Epithelial cell of prostate (primary cell): ENCODE data around the gene CARD8.
A peak's percentile ranks its signal among the peaks of the same experiment; 100 is the strongest.
"Not testable (repeated sequence)": the region's sequence is repeated elsewhere in the genome, so short reads cannot be mapped to it uniquely, and the experiment has no call there.

ENCODE experiments used
- DNase-seq: peaks from one replicate; pipeline ENCODE4 v3.0.0-alpha.2; 2011; ENCODE audit warnings: low read depth, low spot score
- H3K27ac ChIP-seq: fragments of 450-650 bp; 2 replicates; pipeline ENCODE4 v1.5.1; 2017; ENCODE audit warnings: mild to moderate bottlenecking

CARD8 gene

GRCh38 chr19:48255376-48256303 lies at the start of gene CARD8:
TSS of gene CARD8 (minus strand) at chr19:48255912. CDS start at chr19:48241020, 14,892 bp downstream.
- H3K27ac ChIP-seq: peak within 1 kb of the TSS; percentile 93
- DNase-seq: peak; percentile 73

DNA sequence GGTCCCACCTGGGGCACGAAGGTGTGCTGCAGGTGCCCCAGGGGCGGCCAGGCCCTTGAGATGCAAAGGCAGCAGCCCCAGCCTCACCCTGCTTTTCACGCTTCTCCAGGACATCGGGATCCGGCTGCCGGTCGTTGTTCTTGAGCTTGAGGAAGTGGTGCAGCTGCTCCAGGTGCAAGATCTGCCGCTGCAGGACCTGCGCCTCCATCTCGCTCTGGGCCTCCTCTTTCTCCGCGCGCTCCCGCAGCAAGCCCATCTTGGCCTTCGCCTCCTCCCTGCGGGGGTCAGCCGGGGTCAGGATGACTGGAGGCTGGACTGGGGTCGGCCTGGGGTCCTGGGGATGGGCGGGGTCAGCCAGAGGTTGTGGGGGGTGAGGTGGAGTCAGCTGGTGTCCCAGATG lies 48.2 kb upstream of the CARD8 start:
- no peak overlapping the region for H3K27ac ChIP-seq
- no peak for DNase-seq

DNA sequence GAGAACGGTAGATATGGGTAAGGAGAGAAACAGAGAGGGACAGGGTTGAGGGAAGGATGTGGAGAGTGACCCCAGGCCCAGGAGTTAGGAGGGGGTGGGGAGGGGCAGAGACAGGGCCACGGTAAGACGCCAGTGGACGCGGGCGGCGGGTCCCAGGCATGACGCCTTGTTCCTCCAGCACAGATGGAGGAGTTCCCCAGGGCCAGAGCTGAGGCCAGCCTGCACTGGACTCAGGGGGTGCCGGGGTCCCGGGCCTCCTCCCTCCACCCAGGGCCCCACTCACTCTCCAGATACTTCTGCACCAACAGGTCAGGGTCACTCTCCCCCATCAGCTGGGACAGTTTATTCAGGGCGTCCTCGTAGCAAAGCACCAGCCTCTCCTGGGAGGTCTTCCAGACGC lies 47.7 kb upstream of the CARD8 start:
- no peak for DNase-seq
- H3K27ac ChIP-seq: no peak overlapping the region

GRCh38 chr19:48302600-48302959 lies 46.9 kb upstream of the CARD8 start:
- no peak for DNase-seq
- no peak overlapping the region for H3K27ac ChIP-seq

- H3K27ac ChIP-seq: no peak overlapping the region
- no peak for DNase-seq
Observed at GRCh38 chr19:48301886-48302599, 46.3 kb upstream of the CARD8 start.

DNA sequence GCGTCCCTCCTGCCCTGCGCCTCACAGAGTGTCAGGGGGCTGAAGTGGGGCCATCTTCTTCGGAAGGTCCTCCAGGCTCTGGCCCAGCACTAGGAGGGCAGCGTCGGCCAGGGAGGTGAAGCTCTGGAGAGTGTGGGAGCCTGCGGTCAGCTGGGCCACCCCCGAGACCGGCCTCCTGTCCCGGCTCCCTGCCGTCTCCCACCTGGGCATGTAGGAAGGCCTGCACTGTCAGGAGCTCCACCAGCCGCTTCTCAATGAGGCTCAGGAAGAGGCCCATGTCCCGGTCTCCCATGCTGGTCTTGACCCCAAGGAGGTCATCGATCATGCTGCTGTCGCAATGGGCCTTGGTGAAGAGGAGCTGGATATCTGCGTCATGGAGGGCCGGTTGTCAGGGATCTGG lies 42.3 kb upstream of the CARD8 start:
- no peak for DNase-seq

GRCh38 chr19:48296963-48297734 lies 41.4 kb upstream of the CARD8 start:
- H3K27ac ChIP-seq: no peak overlapping the region
- no peak for DNase-seq

More for the DNA sequence above, 42.3 kb upstream of the CARD8 start:
- H3K27ac ChIP-seq: no peak overlapping the region

DNA sequence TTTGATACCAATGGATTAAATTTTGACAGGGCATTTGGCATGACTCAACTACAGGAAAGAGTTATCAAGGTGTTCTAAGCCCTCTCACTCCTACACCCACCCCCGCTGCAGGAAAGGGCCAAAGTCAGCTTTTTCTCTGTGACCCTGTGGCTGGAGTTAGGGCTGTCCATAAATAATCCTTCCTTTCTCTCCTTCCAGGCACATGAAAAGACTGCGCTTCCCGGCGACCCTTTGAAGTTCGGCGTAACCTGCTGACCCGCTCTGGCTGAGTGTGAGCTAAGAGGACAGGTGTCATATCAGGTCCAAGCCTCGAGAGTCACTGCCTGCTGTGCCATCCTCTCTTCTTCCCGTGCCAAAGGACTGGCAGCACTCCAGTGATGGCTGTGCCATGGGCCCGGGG lies 39.7 kb upstream of the CARD8 start:
- no peak for DNase-seq
- H3K27ac ChIP-seq: no peak overlapping the region

- peak; percentile 64 for DNase-seq
- H3K27ac ChIP-seq: no peak overlapping the region
Observed at GRCh38 chr19:48292798-48293197, 37.1 kb upstream of the CARD8 start.

GRCh38 chr19:48291489-48291815 lies 35.7 kb upstream of the CARD8 start:
- H3K27ac ChIP-seq, DNase-seq: not testable (repeated sequence)

DNA sequence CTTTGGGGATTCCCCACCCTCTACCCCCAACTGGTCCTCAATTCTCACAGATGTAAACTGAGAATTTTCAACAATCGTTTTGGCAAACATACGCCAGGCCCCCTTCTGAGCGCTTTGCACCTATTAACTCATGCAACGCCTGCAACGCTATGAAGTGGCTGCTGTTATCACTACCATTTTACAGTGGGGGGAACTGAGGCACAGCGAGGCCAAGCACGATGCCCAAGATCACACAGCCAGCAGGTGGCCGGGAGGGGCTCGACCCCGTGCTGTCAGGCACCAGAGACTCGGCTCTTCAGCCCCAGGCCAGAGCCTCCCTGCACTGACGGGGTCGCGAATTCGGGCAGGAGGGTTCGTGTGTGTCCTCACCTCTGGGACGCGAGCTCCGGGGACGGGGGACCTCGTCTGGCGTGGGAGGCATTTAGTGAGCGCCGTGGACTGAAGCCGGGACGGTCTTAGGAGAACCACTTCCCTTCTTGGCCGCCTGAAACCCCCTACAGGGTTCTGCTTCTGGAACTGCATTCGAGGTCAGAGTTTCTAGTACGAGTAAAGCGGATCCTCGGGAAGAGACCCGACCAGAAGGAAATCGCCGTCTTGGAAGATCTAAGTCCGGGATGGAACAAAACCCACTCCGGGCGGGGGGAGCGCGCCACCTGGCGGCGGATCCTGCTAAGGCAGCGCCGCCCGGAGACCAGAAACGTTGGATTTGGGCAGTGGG lies 35.2 kb upstream of the CARD8 start:
- H3K27ac ChIP-seq: no peak overlapping the region
- DNase-seq: no peak

DNA sequence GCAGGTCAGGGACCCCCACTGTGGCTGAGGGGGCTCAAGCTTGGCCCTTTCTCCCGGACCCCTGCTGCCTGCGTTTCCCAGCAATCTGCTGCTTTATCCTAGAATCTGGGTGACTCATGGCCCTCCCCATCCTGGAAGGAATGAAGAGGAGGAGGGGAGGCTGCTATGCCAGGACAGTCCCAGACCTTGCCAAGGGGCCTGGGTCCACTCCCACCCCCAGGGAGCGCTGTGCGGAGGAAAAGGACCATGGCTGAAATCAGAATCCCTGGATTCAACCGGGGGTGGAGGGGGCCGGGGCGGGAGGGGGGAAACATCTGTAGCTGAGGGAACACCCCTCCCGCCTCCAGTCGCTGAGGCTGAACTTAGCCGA lies 34.7 kb upstream of the CARD8 start:
- no peak for DNase-seq
- no peak overlapping the region for H3K27ac ChIP-seq

GRCh38 chr19:48287748-48288147 lies 32.0 kb upstream of the CARD8 start:
- no peak for DNase-seq
- no peak overlapping the region for H3K27ac ChIP-seq

DNA sequence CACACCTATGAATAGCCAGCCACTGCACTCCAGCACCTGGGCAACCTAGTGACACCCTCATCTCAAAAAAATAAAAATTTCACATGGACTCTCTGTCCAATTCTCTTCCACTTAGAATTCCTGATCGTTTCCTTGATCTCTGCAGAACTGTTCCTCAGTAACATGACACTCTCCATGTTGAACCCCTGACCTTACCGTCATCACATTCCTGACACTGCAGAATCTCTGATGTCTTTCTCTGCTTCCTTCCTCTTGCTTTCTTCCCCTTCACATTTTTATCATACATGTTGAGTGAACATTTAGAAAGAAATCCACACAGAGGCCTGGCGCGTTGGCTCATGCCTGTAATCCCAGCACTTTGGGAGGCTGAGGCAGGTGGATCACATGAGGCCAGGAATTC lies 29.2 kb upstream of the CARD8 start:
- no peak for DNase-seq
- no peak overlapping the region for H3K27ac ChIP-seq

DNA sequence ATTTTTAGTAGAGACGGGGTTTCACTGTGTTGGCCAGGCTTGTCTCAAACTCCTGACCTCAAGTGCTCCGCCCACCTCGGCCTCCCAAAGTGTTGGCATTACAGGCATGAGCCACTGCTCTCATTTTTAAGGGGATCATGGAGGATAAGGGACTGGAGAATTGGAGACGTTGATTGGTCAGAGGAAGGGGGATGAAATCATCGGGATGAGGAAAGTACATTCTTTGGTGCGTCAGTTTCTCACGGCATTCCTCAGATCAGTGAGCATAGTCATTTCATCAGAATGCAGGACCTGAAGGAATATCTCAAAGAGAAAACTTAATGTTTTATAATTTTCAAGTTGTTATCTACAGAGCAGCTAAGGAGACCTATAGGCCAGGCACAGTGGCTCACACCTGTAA lies 28.2 kb upstream of the CARD8 start:
- no peak overlapping the region for H3K27ac ChIP-seq
- DNase-seq: no peak

GRCh38 chr19:48279747-48280146 lies 24.0 kb upstream of the CARD8 start:
- H3K27ac ChIP-seq: no peak overlapping the region

GRCh38 chr19:48274938-48275337 lies 19.2 kb upstream of the CARD8 start:
- no peak overlapping the region for H3K27ac ChIP-seq
- no peak for DNase-seq

More at GRCh38 chr19:48279747-48280146, 24.0 kb upstream of the CARD8 start:
- DNase-seq: no peak

GRCh38 chr19:48274173-48274572 lies 18.5 kb upstream of the CARD8 start:
- no peak for DNase-seq
- no peak overlapping the region for H3K27ac ChIP-seq

- no peak for DNase-seq
- peak overlapping the region; percentile 52 for H3K27ac ChIP-seq
Observed at GRCh38 chr19:48271531-48272151, 15.9 kb upstream of the CARD8 start.

DNA sequence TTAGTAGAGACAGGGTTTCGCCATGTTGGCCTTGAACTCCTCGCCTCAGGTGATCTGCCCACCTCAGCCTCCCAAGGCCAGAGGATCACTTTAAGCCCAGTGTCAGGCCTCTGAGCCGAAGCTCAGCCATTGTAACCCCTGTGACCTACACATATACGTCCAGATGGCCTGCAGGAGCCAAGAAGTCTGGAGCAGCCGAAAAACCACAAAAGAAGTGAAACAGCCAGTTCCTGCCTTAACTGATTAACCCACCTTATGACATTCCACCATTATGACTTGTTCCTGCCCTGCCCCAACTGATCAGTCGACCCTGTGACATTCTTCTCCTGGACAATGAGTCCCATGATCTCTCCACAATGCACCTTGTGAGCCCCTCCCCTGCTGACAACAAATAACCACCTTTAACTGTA lies 13.9 kb upstream of the CARD8 start:
- peak overlapping the region; percentile 52 for H3K27ac ChIP-seq
- not testable (repeated sequence) for DNase-seq
